ENCODE data around the gene SH3D19.
"Not testable (repeated sequence)": the region's sequence is repeated elsewhere in the genome, so short reads cannot be mapped to it uniquely, and the experiment has no call there.

The SH3D19 gene

GRCh38 chr4:151331276-151332042 lies 6.1 kb upstream of the SH3D19 start:
- DNase-seq (ENCODE audit: low spot score in 2 of 2) (no peak), ATAC-seq (replicated peaks; ENCODE audit: extremely low read depth, poor library complexity, severe bottlenecking) (no peak)
- Mint-ChIP-seq H3K4me3 (no peak overlapping the region), H3K4me1 (no peaks in the 10 kb centered on the region), H3K27me3 (peaks cover 45% of the 10 kb centered on the region), H3K9me3 (no peaks in the 10 kb centered on the region), H3K27ac (ENCODE audit: low read depth) (no peak overlapping the region), H3K36me3 (ENCODE audit: insufficient read depth) (no peaks in the 10 kb centered on the region)

DNA sequence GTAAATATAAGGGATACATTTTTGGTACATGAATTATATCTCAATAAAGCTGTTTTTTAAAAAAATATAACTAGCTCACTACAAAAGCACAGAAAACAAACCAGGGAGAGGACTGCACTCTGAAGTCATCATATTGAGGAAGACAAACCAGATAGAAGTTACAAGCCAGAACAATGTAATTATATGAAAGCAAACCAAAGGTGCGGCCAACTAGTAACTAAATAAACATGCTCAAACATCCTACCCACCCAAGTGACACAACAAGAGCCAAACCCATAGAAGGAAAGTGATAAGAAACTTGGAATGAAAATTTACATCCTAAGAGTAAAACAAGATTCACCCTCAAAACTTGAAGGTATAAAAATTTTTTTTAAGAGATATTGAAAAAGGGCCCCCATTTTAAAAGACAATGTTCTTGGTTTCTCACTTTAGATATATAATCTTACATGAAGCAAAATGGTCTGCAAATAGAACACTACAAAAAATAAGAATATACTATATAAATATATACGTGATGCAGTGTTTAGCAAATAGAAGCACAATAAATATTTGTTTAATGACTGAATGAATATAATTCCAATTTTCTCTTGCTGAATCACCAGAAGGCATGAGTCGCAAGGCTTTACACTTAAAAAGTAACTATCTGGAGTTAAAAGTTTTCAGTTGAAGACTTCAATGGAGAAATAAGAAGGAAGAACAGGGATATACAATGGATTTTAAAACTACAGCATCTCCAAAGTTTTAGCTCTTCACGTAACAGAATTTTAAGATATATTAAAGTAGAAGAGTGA lies 4.0 kb upstream of the SH3D19 start:
- Mint-ChIP-seq H3K4me1 (peaks cover 7% of the 10 kb centered on the region), H3K27ac (ENCODE audit: low read depth) (no peak overlapping the region), H3K9me3 (no peaks in the 10 kb centered on the region), H3K27me3 (peaks cover 53% of the 10 kb centered on the region), H3K36me3 (ENCODE audit: insufficient read depth) (no peaks in the 10 kb centered on the region), H3K4me3 (no peak overlapping the region)
- ATAC-seq (replicated peaks; ENCODE audit: extremely low read depth, poor library complexity, severe bottlenecking) (no peak), DNase-seq (ENCODE audit: low spot score in 2 of 2) (no peak)

GRCh38 chr4:151325949-151326246 lies 493 bp upstream of the SH3D19 start:
- Mint-ChIP-seq H3K4me3 (peak overlapping the region; percentile 66), H3K4me1 (peaks cover 11% of the 10 kb centered on the region), H3K36me3 (ENCODE audit: insufficient read depth) (no peaks in the 10 kb centered on the region), H3K9me3 (no peaks in the 10 kb centered on the region), H3K27me3 (peaks cover 77% of the 10 kb centered on the region), H3K27ac (ENCODE audit: low read depth) (no peak overlapping the region)
- DNase-seq (ENCODE audit: low spot score in 2 of 2) (no peak), ATAC-seq (replicated peaks; ENCODE audit: extremely low read depth, poor library complexity, severe bottlenecking) (no peak)

GRCh38 chr4:151324752-151325110 lies 674 bp downstream of the SH3D19 start:
- ATAC-seq (replicated peaks; ENCODE audit: extremely low read depth, poor library complexity, severe bottlenecking) (no peak), DNase-seq (ENCODE audit: low spot score in 2 of 2) (no peak)
- Mint-ChIP-seq H3K9me3 (no peaks in the 10 kb centered on the region), H3K27me3 (peaks cover 83% of the 10 kb centered on the region), H3K36me3 (ENCODE audit: insufficient read depth) (no peaks in the 10 kb centered on the region), H3K4me3 (peak overlapping the region; percentile 46), H3K4me1 (peaks cover 11% of the 10 kb centered on the region), H3K27ac (ENCODE audit: low read depth) (no peak overlapping the region)

GRCh38 chr4:151324124-151324751 lies 1.2 kb downstream of the SH3D19 start:
- Mint-ChIP-seq H3K4me3 (peak overlapping the region; percentile 46), H3K27ac (ENCODE audit: low read depth) (no peak overlapping the region), H3K36me3 (ENCODE audit: insufficient read depth) (no peaks in the 10 kb centered on the region), H3K4me1 (peaks cover 11% of the 10 kb centered on the region), H3K27me3 (peaks cover 88% of the 10 kb centered on the region), H3K9me3 (no peaks in the 10 kb centered on the region)
- ATAC-seq (replicated peaks; ENCODE audit: extremely low read depth, poor library complexity, severe bottlenecking) (no peak), DNase-seq (ENCODE audit: low spot score in 2 of 2) (no peak)

- Mint-ChIP-seq H3K4me1 (peaks cover 11% of the 10 kb centered on the region), H3K27me3 (peaks cover 86% of the 10 kb centered on the region), H3K36me3 (ENCODE audit: insufficient read depth) (no peaks in the 10 kb centered on the region), H3K27ac (ENCODE audit: low read depth) (no peak overlapping the region), H3K4me3 (no peak overlapping the region), H3K9me3 (no peaks in the 10 kb centered on the region)
- ATAC-seq (replicated peaks; ENCODE audit: extremely low read depth, poor library complexity, severe bottlenecking) (no peak), DNase-seq (ENCODE audit: low spot score in 2 of 2) (no peak)
Measured at GRCh38 chr4:151323667-151324066, 1.7 kb downstream of the SH3D19 start.

GRCh38 chr4:151322570-151322969 lies 2.8 kb downstream of the SH3D19 start:
- no peak for ATAC-seq (replicated peaks; ENCODE audit: extremely low read depth, poor library complexity, severe bottlenecking)
- Mint-ChIP-seq H3K36me3 (ENCODE audit: insufficient read depth) (no peaks in the 10 kb centered on the region), H3K27ac (ENCODE audit: low read depth) (no peak overlapping the region), H3K4me1 (peaks cover 11% of the 10 kb centered on the region), H3K4me3 (no peak overlapping the region), H3K27me3 (peaks cover 78% of the 10 kb centered on the region), H3K9me3 (no peaks in the 10 kb centered on the region)
- DNase-seq (ENCODE audit: low spot score in 2 of 2): no peak

DNA sequence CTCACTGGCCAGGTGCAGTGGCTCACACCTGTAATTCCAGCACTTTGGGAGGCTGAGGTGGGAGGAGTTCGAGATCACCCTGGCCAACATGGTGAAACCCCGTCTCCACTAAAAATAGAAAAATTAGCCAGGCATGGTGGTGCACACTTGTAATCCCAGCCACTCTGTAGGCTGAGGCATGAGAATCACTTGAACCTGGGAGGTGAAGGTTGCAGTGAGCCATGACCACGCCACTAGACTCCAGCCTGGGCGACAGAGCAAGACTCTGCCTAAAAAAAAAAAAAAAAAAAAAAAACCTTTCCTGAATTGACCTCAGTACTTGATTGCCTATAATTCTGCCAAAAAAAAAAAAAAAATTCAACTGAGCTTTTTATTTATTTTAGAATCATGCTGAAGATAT lies 3.2 kb downstream of the SH3D19 start:
- ATAC-seq (replicated peaks; ENCODE audit: extremely low read depth, poor library complexity, severe bottlenecking); H3K27ac Mint-ChIP-seq (ENCODE audit: low read depth): not testable (repeated sequence)
- H3K4me1 Mint-ChIP-seq: peaks cover 11% of the 10 kb centered on the region

DNA sequence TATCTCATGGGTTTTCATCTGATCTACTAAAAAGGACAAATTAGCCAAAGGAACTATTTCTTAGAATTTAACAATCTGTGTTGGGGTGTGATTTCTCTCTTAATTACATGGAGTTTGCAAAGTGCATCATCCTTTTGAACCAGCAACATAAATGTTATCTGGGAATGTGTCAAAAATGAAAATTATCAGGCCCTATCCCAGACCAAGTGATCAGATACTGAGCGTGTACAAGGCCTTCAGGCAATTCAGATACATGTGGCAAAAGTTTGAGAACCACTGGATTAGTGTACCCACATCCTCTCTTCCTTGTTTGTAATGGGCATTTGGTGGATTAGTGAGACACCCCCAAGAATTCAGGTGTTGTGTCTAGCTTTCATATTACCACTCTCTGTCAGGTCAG lies 3.8 kb downstream of the SH3D19 start:
- Mint-ChIP-seq H3K4me3 (no peak overlapping the region), H3K36me3 (ENCODE audit: insufficient read depth) (no peaks in the 10 kb centered on the region), H3K4me1 (peaks cover 11% of the 10 kb centered on the region), H3K27ac (ENCODE audit: low read depth) (no peak overlapping the region), H3K9me3 (no peaks in the 10 kb centered on the region), H3K27me3 (peaks cover 82% of the 10 kb centered on the region)
- no peak for DNase-seq (ENCODE audit: low spot score in 2 of 2)
- no peak for ATAC-seq (replicated peaks; ENCODE audit: extremely low read depth, poor library complexity, severe bottlenecking)

More for the DNA sequence above, 3.2 kb downstream of the SH3D19 start:
- H3K36me3 Mint-ChIP-seq (ENCODE audit: insufficient read depth); H3K4me3 Mint-ChIP-seq; DNase-seq (ENCODE audit: low spot score in 2 of 2); H3K9me3 Mint-ChIP-seq: not testable (repeated sequence)
- H3K27me3 Mint-ChIP-seq: peaks cover 82% of the 10 kb centered on the region

DNA sequence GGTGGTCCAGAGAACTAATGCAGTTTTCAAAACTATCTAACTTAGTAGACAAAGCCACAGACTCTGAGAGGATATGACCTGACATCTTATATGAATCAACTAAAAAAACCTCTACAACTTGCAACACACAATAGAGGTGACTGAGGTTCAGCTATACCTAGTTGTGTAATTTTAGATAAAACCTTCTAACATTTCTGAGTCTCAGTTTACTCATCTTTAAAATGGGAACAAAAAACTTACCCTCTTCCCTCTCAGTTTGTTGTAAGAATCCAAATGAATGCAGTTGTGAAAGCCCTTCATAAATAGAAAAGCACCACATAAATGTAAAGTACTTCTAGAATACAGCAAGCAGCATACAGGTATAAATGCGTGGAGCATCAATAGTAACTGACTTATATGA lies 5.9 kb downstream of the SH3D19 start:
- Mint-ChIP-seq H3K27ac (ENCODE audit: low read depth) (no peak overlapping the region), H3K9me3 (no peaks in the 10 kb centered on the region), H3K36me3 (ENCODE audit: insufficient read depth) (no peaks in the 10 kb centered on the region), H3K4me1 (peaks cover 5% of the 10 kb centered on the region), H3K4me3 (no peak overlapping the region), H3K27me3 (peaks cover 73% of the 10 kb centered on the region)
- DNase-seq (ENCODE audit: low spot score in 2 of 2) (no peak), ATAC-seq (replicated peaks; ENCODE audit: extremely low read depth, poor library complexity, severe bottlenecking) (no peak)

- Mint-ChIP-seq H3K4me3 (no peak overlapping the region), H3K4me1 (no peaks in the 10 kb centered on the region)
- ATAC-seq (replicated peaks; ENCODE audit: extremely low read depth, poor library complexity, severe bottlenecking): no peak
Measured at GRCh38 chr4:151318307-151319006, 6.9 kb downstream of the SH3D19 start.

GRCh38 chr4:151316645-151317044 lies 8.8 kb downstream of the SH3D19 start:
- ATAC-seq (replicated peaks; ENCODE audit: extremely low read depth, poor library complexity, severe bottlenecking) (no peak), DNase-seq (ENCODE audit: low spot score in 2 of 2) (no peak)
- H3K4me3 Mint-ChIP-seq: no peak overlapping the region
- no peaks in the 10 kb centered on the region for H3K4me1 Mint-ChIP-seq
- no peaks in the 10 kb centered on the region for H3K9me3 Mint-ChIP-seq
- no peak overlapping the region for H3K27ac Mint-ChIP-seq (ENCODE audit: low read depth)
- peaks cover 46% of the 10 kb centered on the region for H3K27me3 Mint-ChIP-seq
- no peaks in the 10 kb centered on the region for H3K36me3 Mint-ChIP-seq (ENCODE audit: insufficient read depth)

More at GRCh38 chr4:151318307-151319006, 6.9 kb downstream of the SH3D19 start:
- H3K27me3 Mint-ChIP-seq: peaks cover 62% of the 10 kb centered on the region
- H3K27ac Mint-ChIP-seq (ENCODE audit: low read depth): no peak overlapping the region
- H3K9me3 Mint-ChIP-seq: no peaks in the 10 kb centered on the region
- no peaks in the 10 kb centered on the region for H3K36me3 Mint-ChIP-seq (ENCODE audit: insufficient read depth)
- DNase-seq (ENCODE audit: low spot score in 2 of 2): no peak

All from central memory CD8-positive, alpha-beta T cell (primary cell).